HepG2 (cell line): ENCODE data around the gene MYL4.

Experiments
- CTCF ChIP-seq: sonication (generic); formaldehyde crosslinking; IDR thresholded peaks from 2 replicates; pipeline ENCODE4 v1.5.0; 2020; ENCODE audit warnings: mild to moderate bottlenecking, missing genetic modification reagents, moderate library complexity
- FOXA1 ChIP-seq, 2 experiments: fragments of 450-650 bp in 1 of 2; sonication (generic) in 1 of 2; formaldehyde crosslinking in 1 of 2; IDR thresholded peaks; 2 replicates each; pipeline versions ENCODE4 v1.4.0 to v1.6.1; 2016 to 2020; ENCODE audit warnings: missing genetic modification reagents in 1 of 2
- GLI4 ChIP-seq: sonication (generic); formaldehyde crosslinking; IDR thresholded peaks from 2 replicates; pipeline ENCODE4 v1.5.1; 2020; ENCODE audit warnings: missing genetic modification reagents, mild to moderate bottlenecking, moderate library complexity, borderline replicate concordance
- MEIS2 ChIP-seq: sonication (generic); formaldehyde crosslinking; IDR thresholded peaks from 2 replicates; pipeline ENCODE4 v1.9.0; 2021; ENCODE audit warnings: mild to moderate bottlenecking, missing genetic modification reagents
- SP1 ChIP-seq, 2 experiments: fragments of 450-650 bp in 1 of 2; sonication (generic) in 1 of 2; formaldehyde crosslinking in 1 of 2; IDR thresholded peaks; 2 replicates each; pipeline versions ENCODE4 v1.4.0 to v1.6.1; 2016 to 2020; ENCODE audit warnings: missing genetic modification reagents in 1 of 2
- TBP ChIP-seq: sonication (generic); formaldehyde crosslinking; IDR thresholded peaks from 2 replicates; pipeline ENCODE4 v1.5.0; 2020; ENCODE audit warnings: missing genetic modification reagents
- ZNF160 ChIP-seq: sonication (generic); formaldehyde crosslinking; IDR thresholded peaks from 2 replicates; pipeline ENCODE4 v1.8.0; 2022; ENCODE audit warnings: mild to moderate bottlenecking, inconsistent platforms, missing genetic modification reagents
- ZNF318 ChIP-seq: sonication (generic); formaldehyde crosslinking; IDR thresholded peaks from 2 replicates; pipeline ENCODE4 v1.4.0; 2020; ENCODE audit warnings: mild to moderate bottlenecking, missing genetic modification reagents
- TF ChIP-seq, protein P1 (sequence below): sonication (generic); formaldehyde crosslinking; IDR thresholded peaks from 2 replicates; pipeline ENCODE4 v1.4.0; 2020; ENCODE audit warnings: missing genetic modification reagents

GRCh38 chr17:47207143-47208067 lies 1.7 kb upstream of the MYL4 start:
- TF ChIP-seq SP1 (IDR thresholded peaks at IDR 0.05) (no peak), SP1 (CRISPR knock-in tag; IDR thresholded peaks at IDR 0.05) (no peak), TBP (CRISPR knock-in tag) (no peak), GLI4 (CRISPR knock-in tag) (no peak), CTCF (no peak), MEIS2 (CRISPR knock-in tag) (no peak), ZNF318 (CRISPR knock-in tag) (no peak), FOXA1 (IDR thresholded peaks at IDR 0.05) (no peak), FOXA1 (CRISPR knock-in tag; IDR thresholded peaks at IDR 0.05) (no peak), ZNF160 (no peak)
- TF ChIP-seq, protein P1, sequence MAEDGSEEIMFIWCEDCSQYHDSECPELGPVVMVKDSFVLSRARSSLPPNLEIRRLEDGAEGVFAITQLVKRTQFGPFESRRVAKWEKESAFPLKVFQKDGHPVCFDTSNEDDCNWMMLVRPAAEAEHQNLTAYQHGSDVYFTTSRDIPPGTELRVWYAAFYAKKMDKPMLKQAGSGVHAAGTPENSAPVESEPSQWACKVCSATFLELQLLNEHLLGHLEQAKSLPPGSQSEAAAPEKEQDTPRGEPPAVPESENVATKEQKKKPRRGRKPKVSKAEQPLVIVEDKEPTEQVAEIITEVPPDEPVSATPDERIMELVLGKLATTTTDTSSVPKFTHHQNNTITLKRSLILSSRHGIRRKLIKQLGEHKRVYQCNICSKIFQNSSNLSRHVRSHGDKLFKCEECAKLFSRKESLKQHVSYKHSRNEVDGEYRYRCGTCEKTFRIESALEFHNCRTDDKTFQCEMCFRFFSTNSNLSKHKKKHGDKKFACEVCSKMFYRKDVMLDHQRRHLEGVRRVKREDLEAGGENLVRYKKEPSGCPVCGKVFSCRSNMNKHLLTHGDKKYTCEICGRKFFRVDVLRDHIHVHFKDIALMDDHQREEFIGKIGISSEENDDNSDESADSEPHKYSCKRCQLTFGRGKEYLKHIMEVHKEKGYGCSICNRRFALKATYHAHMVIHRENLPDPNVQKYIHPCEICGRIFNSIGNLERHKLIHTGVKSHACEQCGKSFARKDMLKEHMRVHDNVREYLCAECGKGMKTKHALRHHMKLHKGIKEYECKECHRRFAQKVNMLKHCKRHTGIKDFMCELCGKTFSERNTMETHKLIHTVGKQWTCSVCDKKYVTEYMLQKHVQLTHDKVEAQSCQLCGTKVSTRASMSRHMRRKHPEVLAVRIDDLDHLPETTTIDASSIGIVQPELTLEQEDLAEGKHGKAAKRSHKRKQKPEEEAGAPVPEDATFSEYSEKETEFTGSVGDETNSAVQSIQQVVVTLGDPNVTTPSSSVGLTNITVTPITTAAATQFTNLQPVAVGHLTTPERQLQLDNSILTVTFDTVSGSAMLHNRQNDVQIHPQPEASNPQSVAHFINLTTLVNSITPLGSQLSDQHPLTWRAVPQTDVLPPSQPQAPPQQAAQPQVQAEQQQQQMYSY (CRISPR knock-in tag), result no peak
